Mesendoderm (in vitro differentiated cells): ENCODE results near the gene TOP1.

Experiments
- DNase-seq: peaks from one replicate; pipeline ENCODE4 v3.0.0; 2013
- H2AK5ac ChIP-seq: 2 replicates; pipeline ENCODE4 v1.6.1; 2013; ENCODE audit warnings: low read length, inconsistent platforms
- H2BK120ac ChIP-seq: 2 replicates; pipeline ENCODE4 v1.6.1; 2013; ENCODE audit warnings: low read depth, mild to moderate bottlenecking, low read length, moderate library complexity, mixed read lengths
- H2BK15ac ChIP-seq: replicated peaks from 2 replicates; pipeline ENCODE4 v1.6.1; 2013; ENCODE audit warnings: low read depth, mild to moderate bottlenecking, moderate library complexity
- H2BK5ac ChIP-seq: 2 replicates; pipeline ENCODE4 v1.6.1; 2013; ENCODE audit warnings: low read length, inconsistent platforms
- H3K18ac ChIP-seq: 2 replicates; pipeline ENCODE4 v1.6.1; 2013; ENCODE audit warnings: mild to moderate bottlenecking, low read length, mixed read lengths
- H3K23ac ChIP-seq: one replicate; pipeline ENCODE4 v1.6.1; 2013; ENCODE audit warnings: low read length
- H3K27ac ChIP-seq: 2 replicates; pipeline ENCODE4 v1.5.1; 2013; ENCODE audit warnings: low read depth, mild to moderate bottlenecking, inconsistent platforms, low read length, moderate library complexity
- H3K27me3 ChIP-seq: 2 replicates; pipeline ENCODE4 v1.6.1; 2013; ENCODE audit warnings: low read length, control low read depth, mild to moderate bottlenecking, inconsistent platforms; ENCODE audit not compliant: insufficient read depth, poor library complexity
- H3K36me3 ChIP-seq: 2 replicates; pipeline ENCODE4 v1.6.1; 2013; ENCODE audit warnings: low read length, inconsistent platforms; ENCODE audit not compliant: control insufficient read depth, insufficient read depth
- H3K4ac ChIP-seq: one replicate; pipeline ENCODE4 v1.6.1; 2013; ENCODE audit warnings: low read depth, mild to moderate bottlenecking, low read length, moderate library complexity
- H3K4me1 ChIP-seq: 2 replicates; pipeline ENCODE4 v1.6.1; 2013; ENCODE audit warnings: low read depth, low read length, inconsistent platforms; ENCODE audit not compliant: control insufficient read depth
- H3K4me2 ChIP-seq: 2 replicates; pipeline ENCODE4 v1.6.1; 2013; ENCODE audit warnings: low read length
- H3K4me3 ChIP-seq: 2 replicates; pipeline ENCODE4 v1.5.1; 2013; ENCODE audit warnings: mild to moderate bottlenecking, low read length
- H3K56ac ChIP-seq: one replicate; pipeline ENCODE4 v1.6.1; 2013; ENCODE audit warnings: low read length
- H3K79me1 ChIP-seq: 2 replicates; pipeline ENCODE4 v1.6.1; 2013; ENCODE audit warnings: low read length, inconsistent platforms
- H3K79me2 ChIP-seq: 2 replicates; pipeline ENCODE4 v1.6.1; 2013; ENCODE audit warnings: mild to moderate bottlenecking, low read length; ENCODE audit not compliant: control insufficient read depth, insufficient read depth
- H3K9ac ChIP-seq: 2 replicates; pipeline ENCODE4 v1.6.1; 2013; ENCODE audit warnings: low read length, inconsistent platforms
- H4K5ac ChIP-seq: one replicate; pipeline ENCODE4 v1.6.1; 2013; ENCODE audit warnings: low read length
- H4K8ac ChIP-seq: one replicate; pipeline ENCODE4 v1.6.1; 2013; ENCODE audit warnings: low read depth, mild to moderate bottlenecking, control low read depth, low read length, moderate library complexity
- WGBS: extraction: QIAGEN DNeasy Blood & Tissue Kit; methylation state at CpG from one replicate; pipeline ENCODE4 v1.1.7; 2013; ENCODE audit warnings: low lambda C conversion rate, missing lambda C conversion rate; ENCODE audit not compliant: insufficient coverage; ENCODE audit errors: extremely low coverage; 5-methylcytosine and 5-hydroxymethylcytosine counted together

Gene TOP1

DNA sequence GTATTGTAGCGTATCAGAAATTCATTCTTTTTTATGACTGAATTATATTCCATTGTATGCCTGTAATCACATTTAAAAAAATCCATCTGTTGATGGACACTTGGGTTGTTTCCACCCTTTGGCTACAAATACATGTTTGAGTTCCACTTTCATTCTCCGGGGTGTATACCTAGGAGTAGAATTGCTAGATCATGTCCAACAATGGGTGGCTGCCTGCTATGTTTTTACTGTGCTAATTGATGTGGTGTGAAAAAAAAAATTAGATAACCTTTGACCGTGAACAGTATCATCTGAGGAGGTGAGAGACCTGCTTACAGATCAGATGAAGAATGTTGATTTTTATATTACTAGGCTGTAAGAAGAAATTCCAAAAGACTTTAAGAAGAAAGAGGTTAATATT, 37.1 kb downstream of the TOP1 start:
- H3K4me1 ChIP-seq: no peaks in the 10 kb centered on the region
- H4K8ac ChIP-seq: no peak overlapping the region
- H3K9ac ChIP-seq: no peak overlapping the region
- H2AK5ac ChIP-seq: no peak overlapping the region
- no peak overlapping the region for H3K27ac ChIP-seq
- H3K79me1 ChIP-seq: peaks cover 15% of the 10 kb centered on the region
- H3K4me3 ChIP-seq: no peak overlapping the region
- H2BK15ac ChIP-seq: no peak overlapping the region
- H3K36me3 ChIP-seq: peaks cover 1% of the 10 kb centered on the region
- no peaks in the 10 kb centered on the region for H3K27me3 ChIP-seq
- no peak overlapping the region for H4K5ac ChIP-seq
- no peak overlapping the region for H3K4ac ChIP-seq
- H2BK5ac ChIP-seq: no peak overlapping the region
- H3K56ac ChIP-seq: no peak overlapping the region
- no peak overlapping the region for H2BK120ac ChIP-seq
- no peak for DNase-seq
- WGBS: no CpG with 5 or more reads among the region's 3 CpGs
- no peak overlapping the region for H3K18ac ChIP-seq
- no peak overlapping the region for H3K23ac ChIP-seq
- no peak overlapping the region for H3K4me2 ChIP-seq
- H3K79me2 ChIP-seq: peaks cover 39% of the 10 kb centered on the region

- no peak overlapping the region for H2AK5ac ChIP-seq
- no peak overlapping the region for H3K9ac ChIP-seq
- H2BK15ac ChIP-seq: no peak overlapping the region
- no peak overlapping the region for H3K4me3 ChIP-seq
- no peak overlapping the region for H3K27ac ChIP-seq
- no peak overlapping the region for H3K4me2 ChIP-seq
- no peak overlapping the region for H3K4ac ChIP-seq
- DNase-seq: no peak
- H3K56ac ChIP-seq: no peak overlapping the region
- H2BK5ac ChIP-seq: no peak overlapping the region
- no peaks in the 10 kb centered on the region for H3K27me3 ChIP-seq
- no peak overlapping the region for H4K8ac ChIP-seq
- no peak overlapping the region for H4K5ac ChIP-seq
- no peak overlapping the region for H3K23ac ChIP-seq
- peaks cover 12% of the 10 kb centered on the region for H3K79me1 ChIP-seq
- WGBS: 100% methylated on average over 1 of the region's 3 CpGs
- H2BK120ac ChIP-seq: no peak overlapping the region
- no peaks in the 10 kb centered on the region for H3K36me3 ChIP-seq
- peaks cover 44% of the 10 kb centered on the region for H3K79me2 ChIP-seq
- no peak overlapping the region for H3K18ac ChIP-seq
- peaks cover 5% of the 10 kb centered on the region for H3K4me1 ChIP-seq
Measured at GRCh38 chr20:41068806-41069205, 40.2 kb downstream of the TOP1 start.

GRCh38 chr20:41072190-41072863, 43.7 kb downstream of the TOP1 start:
- no peak overlapping the region for H3K27ac ChIP-seq
- WGBS: no CpG with 5 or more reads among the region's 3 CpGs

DNA sequence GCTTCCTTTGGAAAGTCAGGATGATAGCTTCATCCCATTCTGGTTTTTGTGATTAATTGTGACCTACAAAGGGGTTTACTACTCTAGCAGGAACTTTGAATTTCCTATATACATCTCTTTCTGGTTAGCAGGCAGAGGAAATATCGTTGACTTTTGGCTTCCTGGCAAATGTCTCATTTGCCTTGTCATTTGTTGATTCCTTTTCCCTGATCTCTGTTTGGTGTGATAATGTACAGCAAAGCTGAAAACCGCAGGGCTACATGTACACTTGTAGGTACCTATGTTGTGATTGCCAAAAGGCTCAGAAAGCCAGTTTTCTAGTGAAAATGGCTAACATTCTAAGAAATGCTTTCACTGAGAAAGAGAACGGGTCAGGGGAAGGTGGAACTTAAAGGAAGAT, 44.3 kb downstream of the TOP1 start:
- Histone ChIP-seq H3K79me2 (peaks cover 35% of the 10 kb centered on the region), H2AK5ac (no peak overlapping the region), H3K18ac (no peak overlapping the region), H3K27me3 (no peaks in the 10 kb centered on the region), H4K5ac (no peak overlapping the region), H3K79me1 (peaks cover 14% of the 10 kb centered on the region), H4K8ac (no peak overlapping the region), H3K4me3 (no peak overlapping the region), H2BK5ac (no peak overlapping the region), H3K36me3 (peaks cover 2% of the 10 kb centered on the region), H3K4me2 (no peak overlapping the region), H3K9ac (no peak overlapping the region), H3K4me1 (peaks cover 5% of the 10 kb centered on the region), H3K27ac (no peak overlapping the region), H3K23ac (no peak overlapping the region), H2BK15ac (no peak overlapping the region), H3K4ac (no peak overlapping the region), H3K56ac (no peak overlapping the region), H2BK120ac (no peak overlapping the region)
- no CpG with 5 or more reads among the region's 3 CpGs for WGBS
- no peak for DNase-seq

More at GRCh38 chr20:41072190-41072863, 43.7 kb downstream of the TOP1 start:
- H4K5ac ChIP-seq: no peak overlapping the region
- peaks cover 5% of the 10 kb centered on the region for H3K4me1 ChIP-seq
- no peaks in the 10 kb centered on the region for H3K36me3 ChIP-seq
- H3K4me2 ChIP-seq: no peak overlapping the region
- H2BK5ac ChIP-seq: no peak overlapping the region
- DNase-seq: no peak
- H3K79me1 ChIP-seq: peaks cover 11% of the 10 kb centered on the region
- H3K18ac ChIP-seq: no peak overlapping the region
- H3K4me3 ChIP-seq: no peak overlapping the region
- peaks cover 39% of the 10 kb centered on the region for H3K79me2 ChIP-seq
- no peak overlapping the region for H3K56ac ChIP-seq
- no peak overlapping the region for H2AK5ac ChIP-seq
- no peak overlapping the region for H3K23ac ChIP-seq
- H2BK15ac ChIP-seq: no peak overlapping the region
- no peak overlapping the region for H3K9ac ChIP-seq
- H3K4ac ChIP-seq: no peak overlapping the region
- no peaks in the 10 kb centered on the region for H3K27me3 ChIP-seq
- H4K8ac ChIP-seq: no peak overlapping the region
- no peak overlapping the region for H2BK120ac ChIP-seq

DNA sequence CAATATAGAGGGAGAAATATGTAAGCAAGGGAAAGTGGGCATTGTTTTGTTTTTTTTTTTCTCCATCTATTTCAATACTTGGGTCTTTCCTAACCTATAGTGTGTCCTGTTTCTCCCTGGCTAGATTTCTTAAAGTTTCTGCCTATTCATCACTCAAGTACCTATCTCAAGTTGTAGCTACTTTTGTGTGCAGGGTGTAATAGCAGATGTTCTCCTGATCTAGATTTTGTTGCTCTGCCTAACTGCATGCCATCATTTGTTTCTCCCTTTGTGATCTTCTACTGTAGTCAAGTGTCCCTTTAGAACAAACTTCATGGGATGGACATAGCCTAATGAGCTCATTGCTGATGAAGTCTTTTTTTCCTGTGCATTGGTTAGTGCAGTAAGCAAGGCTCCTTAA, 45.8 kb downstream of the TOP1 start:
- peaks cover 2% of the 10 kb centered on the region for H3K36me3 ChIP-seq

DNA sequence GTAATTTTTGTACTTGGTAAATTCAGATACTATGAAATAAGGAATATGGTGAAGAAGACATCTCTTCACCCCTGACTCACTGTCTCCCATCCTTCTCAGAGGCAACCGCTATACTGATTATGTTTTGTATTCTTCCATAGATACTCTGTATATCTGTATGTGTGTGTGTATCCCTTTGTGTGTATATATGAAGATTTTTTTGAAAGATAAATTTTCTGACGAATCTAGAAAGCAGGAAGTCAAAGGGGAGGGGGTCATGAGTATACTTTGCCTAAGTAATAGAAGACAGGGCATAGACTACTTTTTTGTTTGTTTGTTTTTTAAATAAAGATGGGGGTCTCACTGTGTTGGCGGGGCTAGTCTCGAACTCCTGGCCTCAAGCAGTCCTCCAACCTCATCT, 48.2 kb downstream of the TOP1 start:
- no peak overlapping the region for H3K27ac ChIP-seq
- WGBS: no CpG with 5 or more reads among the region's 4 CpGs
- H2BK5ac ChIP-seq: no peak overlapping the region

More for the DNA sequence above, 45.8 kb downstream of the TOP1 start:
- no peak overlapping the region for H3K23ac ChIP-seq
- no peak overlapping the region for H2AK5ac ChIP-seq
- H3K79me1 ChIP-seq: peaks cover 14% of the 10 kb centered on the region
- no peak overlapping the region for H4K5ac ChIP-seq
- H3K4me1 ChIP-seq: peaks cover 5% of the 10 kb centered on the region
- H3K27me3 ChIP-seq: no peaks in the 10 kb centered on the region
- no peak overlapping the region for H2BK15ac ChIP-seq
- peaks cover 26% of the 10 kb centered on the region for H3K79me2 ChIP-seq
- no peak overlapping the region for H3K56ac ChIP-seq
- H4K8ac ChIP-seq: no peak overlapping the region
- no peak overlapping the region for H3K9ac ChIP-seq
- H3K4ac ChIP-seq: no peak overlapping the region
- no peak overlapping the region for H3K27ac ChIP-seq
- no peak overlapping the region for H3K4me2 ChIP-seq
- DNase-seq: no peak
- no peak overlapping the region for H2BK5ac ChIP-seq
- no peak overlapping the region for H2BK120ac ChIP-seq
- no peak overlapping the region for H3K18ac ChIP-seq
- H3K4me3 ChIP-seq: no peak overlapping the region

More for the DNA sequence above, 48.2 kb downstream of the TOP1 start:
- Histone ChIP-seq H3K4ac (no peak overlapping the region), H3K4me2 (no peak overlapping the region), H3K9ac (no peak overlapping the region), H3K56ac (no peak overlapping the region), H2BK15ac (no peak overlapping the region), H3K79me2 (peaks cover 18% of the 10 kb centered on the region), H3K23ac (no peak overlapping the region), H3K18ac (no peak overlapping the region), H4K5ac (no peak overlapping the region), H2BK120ac (no peak overlapping the region), H4K8ac (no peak overlapping the region), H3K4me3 (no peak overlapping the region), H3K4me1 (peaks cover 5% of the 10 kb centered on the region), H2AK5ac (no peak overlapping the region), H3K79me1 (peaks cover 9% of the 10 kb centered on the region), H3K27me3 (no peaks in the 10 kb centered on the region), H3K36me3 (peaks cover 4% of the 10 kb centered on the region)
- no peak for DNase-seq
